Measurements from ENCODE around the gene C1QTNF12. TPM values are rescaled to one million over a fixed set of nuclear protein-coding genes. Genes with fewer than 3 reads are reported as not detected.

The C1QTNF12 gene
- polyA plus RNA-seq, 1 donor from 2014 or later = 0.74 TPM

GRCh38 chr1:1264026-1264425 lies 17.5 kb upstream of the C1QTNF12 start:
- no peaks in the 10 kb centered on the region for H3K9me3 ChIP-seq (ENCODE audit: low read length)
- no peak overlapping the region for H3K4me3 ChIP-seq (ENCODE audit: low read length)
- no peaks in the 10 kb centered on the region for H3K27me3 ChIP-seq (ENCODE audit: insufficient read depth, low read depth, low read length)
- no peak for TF ChIP-seq RAD21 (conservative IDR thresholded peaks at IDR 0.05)
- H3F3A ChIP-seq (ENCODE audit: insufficient read depth, low read length, poor library complexity, severe bottlenecking) = no peaks in the 10 kb centered on the region
- H3K9me2 ChIP-seq (ENCODE audit: insufficient read depth, low read length) = no peaks in the 10 kb centered on the region
- no peaks in the 10 kb centered on the region for H4K20me1 ChIP-seq (ENCODE audit: insufficient read depth)
- H2AFZ ChIP-seq (ENCODE audit: low read depth, low read length) = no peak overlapping the region
- H3K36me3 ChIP-seq (ENCODE audit: insufficient read depth, low read length) = no peaks in the 10 kb centered on the region
- H3K9ac ChIP-seq (ENCODE audit: low read length) = no peak overlapping the region
- no peak overlapping the region for H3K4me2 ChIP-seq (ENCODE audit: low read length)
- peaks cover 2% of the 10 kb centered on the region for H3K79me2 ChIP-seq (replicated peaks; ENCODE audit: insufficient read depth, low read length)
- H3K27ac ChIP-seq (ENCODE audit: low read length) = no peak overlapping the region

- Histone ChIP-seq H3K9me3 (ENCODE audit: low read length) (no peaks in the 10 kb centered on the region), H3K36me3 (ENCODE audit: insufficient read depth, low read length) (no peaks in the 10 kb centered on the region), H3K27me3 (ENCODE audit: insufficient read depth, low read depth, low read length) (no peaks in the 10 kb centered on the region), H3K4me3 (ENCODE audit: low read length) (no peak overlapping the region), H2AFZ (ENCODE audit: low read depth, low read length) (no peak overlapping the region), H3K9me2 (ENCODE audit: insufficient read depth, low read length) (no peaks in the 10 kb centered on the region), H3K27ac (ENCODE audit: low read length) (no peak overlapping the region), H4K20me1 (ENCODE audit: insufficient read depth) (no peaks in the 10 kb centered on the region), H3F3A (ENCODE audit: insufficient read depth, low read length, poor library complexity, severe bottlenecking) (no peaks in the 10 kb centered on the region), H3K79me2 (replicated peaks; ENCODE audit: insufficient read depth, low read length) (peaks cover 2% of the 10 kb centered on the region), H3K9ac (ENCODE audit: low read length) (no peak overlapping the region), H3K4me2 (ENCODE audit: low read length) (no peak overlapping the region)
- no peak for TF ChIP-seq POLR2AphosphoS5 (IDR thresholded peaks at IDR 0.05)
- TF ChIP-seq, protein P1, sequence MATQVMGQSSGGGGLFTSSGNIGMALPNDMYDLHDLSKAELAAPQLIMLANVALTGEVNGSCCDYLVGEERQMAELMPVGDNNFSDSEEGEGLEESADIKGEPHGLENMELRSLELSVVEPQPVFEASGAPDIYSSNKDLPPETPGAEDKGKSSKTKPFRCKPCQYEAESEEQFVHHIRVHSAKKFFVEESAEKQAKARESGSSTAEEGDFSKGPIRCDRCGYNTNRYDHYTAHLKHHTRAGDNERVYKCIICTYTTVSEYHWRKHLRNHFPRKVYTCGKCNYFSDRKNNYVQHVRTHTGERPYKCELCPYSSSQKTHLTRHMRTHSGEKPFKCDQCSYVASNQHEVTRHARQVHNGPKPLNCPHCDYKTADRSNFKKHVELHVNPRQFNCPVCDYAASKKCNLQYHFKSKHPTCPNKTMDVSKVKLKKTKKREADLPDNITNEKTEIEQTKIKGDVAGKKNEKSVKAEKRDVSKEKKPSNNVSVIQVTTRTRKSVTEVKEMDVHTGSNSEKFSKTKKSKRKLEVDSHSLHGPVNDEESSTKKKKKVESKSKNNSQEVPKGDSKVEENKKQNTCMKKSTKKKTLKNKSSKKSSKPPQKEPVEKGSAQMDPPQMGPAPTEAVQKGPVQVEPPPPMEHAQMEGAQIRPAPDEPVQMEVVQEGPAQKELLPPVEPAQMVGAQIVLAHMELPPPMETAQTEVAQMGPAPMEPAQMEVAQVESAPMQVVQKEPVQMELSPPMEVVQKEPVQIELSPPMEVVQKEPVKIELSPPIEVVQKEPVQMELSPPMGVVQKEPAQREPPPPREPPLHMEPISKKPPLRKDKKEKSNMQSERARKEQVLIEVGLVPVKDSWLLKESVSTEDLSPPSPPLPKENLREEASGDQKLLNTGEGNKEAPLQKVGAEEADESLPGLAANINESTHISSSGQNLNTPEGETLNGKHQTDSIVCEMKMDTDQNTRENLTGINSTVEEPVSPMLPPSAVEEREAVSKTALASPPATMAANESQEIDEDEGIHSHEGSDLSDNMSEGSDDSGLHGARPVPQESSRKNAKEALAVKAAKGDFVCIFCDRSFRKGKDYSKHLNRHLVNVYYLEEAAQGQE (IDR thresholded peaks at IDR 0.05; ENCODE audit: borderline replicate concordance) = no peak
- TF ChIP-seq SMC3 (conservative IDR thresholded peaks at IDR 0.05; ENCODE audit: poor library complexity) = no peak
- TF ChIP-seq MXI1 (conservative IDR thresholded peaks at IDR 0.05; ENCODE audit: poor library complexity, severe bottlenecking) = no peak
- no peak for TF ChIP-seq TAF1 (IDR thresholded peaks at IDR 0.05; ENCODE audit: low read depth)
Observed at GRCh38 chr1:1262758-1263157, 16.2 kb upstream of the C1QTNF12 start.

DNA sequence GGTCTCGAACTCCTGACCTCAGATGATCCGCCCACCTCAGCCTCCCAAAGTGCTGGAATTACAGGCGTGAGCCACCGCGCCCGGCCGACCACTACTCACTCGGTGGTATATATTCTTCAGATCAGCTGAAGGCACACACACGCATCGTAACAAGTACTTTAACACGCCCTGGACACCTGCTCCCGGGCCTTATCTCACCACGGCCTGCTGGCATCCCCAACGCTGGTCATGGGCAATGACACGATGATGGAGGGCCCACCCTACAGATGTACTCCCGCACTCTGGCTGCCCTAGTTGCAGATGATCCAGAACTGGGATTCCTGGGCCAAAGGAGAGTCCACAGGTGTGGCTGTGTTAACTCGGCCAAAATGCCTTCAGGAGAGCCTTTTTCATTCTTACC lies 15.5 kb upstream of the C1QTNF12 start:
- Histone ChIP-seq H3K9me2 (ENCODE audit: insufficient read depth, low read length) (no peaks in the 10 kb centered on the region), H3K27me3 (ENCODE audit: insufficient read depth, low read depth, low read length) (no peaks in the 10 kb centered on the region), H3K4me3 (ENCODE audit: low read length) (no peak overlapping the region), H3K9ac (ENCODE audit: low read length) (no peak overlapping the region), H3K4me2 (ENCODE audit: low read length) (no peak overlapping the region), H3F3A (ENCODE audit: insufficient read depth, low read length, poor library complexity, severe bottlenecking) (no peaks in the 10 kb centered on the region), H3K9me3 (ENCODE audit: low read length) (no peaks in the 10 kb centered on the region), H4K20me1 (ENCODE audit: insufficient read depth) (no peaks in the 10 kb centered on the region), H3K36me3 (ENCODE audit: insufficient read depth, low read length) (no peaks in the 10 kb centered on the region), H3K79me2 (replicated peaks; ENCODE audit: insufficient read depth, low read length) (no peaks in the 10 kb centered on the region), H3K27ac (ENCODE audit: low read length) (no peak overlapping the region), H2AFZ (ENCODE audit: low read depth, low read length) (no peak overlapping the region)
- TF ChIP-seq EZH2 (IDR thresholded peaks at IDR 0.05; ENCODE audit: borderline replicate concordance, insufficient read depth, low read length, poor library complexity, severe bottlenecking) (no peak), POLR2AphosphoS5 (IDR thresholded peaks at IDR 0.05) (no peak), RAD21 (conservative IDR thresholded peaks at IDR 0.05) (no peak), SMC3 (conservative IDR thresholded peaks at IDR 0.05; ENCODE audit: poor library complexity) (no peak), MXI1 (conservative IDR thresholded peaks at IDR 0.05; ENCODE audit: poor library complexity, severe bottlenecking) (no peak), CTCF (IDR thresholded peaks at IDR 0.05; ENCODE audit: poor library complexity, severe bottlenecking) (no peak), TAF1 (IDR thresholded peaks at IDR 0.05; ENCODE audit: low read depth) (no peak), EP300 (conservative IDR thresholded peaks at IDR 0.05; ENCODE audit: poor library complexity, severe bottlenecking) (no peak)
- TF ChIP-seq, protein P1 (IDR thresholded peaks at IDR 0.05; ENCODE audit: borderline replicate concordance) = no peak

Measured in neural cell (in vitro differentiated cells).